ENCODE data around the gene GTF2A1.

The GTF2A1 gene

DNA sequence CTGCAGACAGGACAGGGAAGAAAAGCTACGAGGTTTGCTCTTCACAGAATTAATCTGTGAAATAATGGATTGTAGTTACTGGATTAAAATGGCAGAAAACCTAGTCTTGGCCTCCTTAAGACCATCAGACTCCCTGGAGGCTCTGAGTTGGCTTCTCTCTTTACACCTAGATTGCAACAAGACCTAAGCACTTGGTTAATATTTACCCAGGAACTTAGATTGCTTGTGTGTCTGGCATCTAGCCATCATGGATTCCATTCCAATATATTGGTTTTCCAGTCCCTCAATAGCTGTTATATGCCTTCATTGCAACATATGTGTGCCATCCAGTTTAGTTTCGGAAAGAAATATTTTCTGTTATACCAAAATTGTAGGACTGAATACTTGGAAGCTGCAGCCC lies 1.9 kb upstream of the GTF2A1 start:
- H3K9ac ChIP-seq (ENCODE audit: low read length), result no peak overlapping the region
- no peak overlapping the region for H3K4me2 ChIP-seq (ENCODE audit: low read depth, low read length)
- no peaks in the 10 kb centered on the region for H3K36me3 ChIP-seq (replicated peaks; ENCODE audit: insufficient read depth, low read length)
- no peak overlapping the region for H2AFZ ChIP-seq (ENCODE audit: low read length)
- H3K9me3 ChIP-seq (replicated peaks; ENCODE audit: insufficient read depth, low read length), result no peaks in the 10 kb centered on the region
- H3K27ac ChIP-seq (ENCODE audit: low read length), result no peak overlapping the region
- peaks cover 15% of the 10 kb centered on the region for H3F3A ChIP-seq (ENCODE audit: insufficient read depth, low read length)
- no peaks in the 10 kb centered on the region for H3K27me3 ChIP-seq (replicated peaks; ENCODE audit: insufficient read depth, low read length)
- H4K20me1 ChIP-seq (ENCODE audit: insufficient read depth, low read length), result no peaks in the 10 kb centered on the region
- DNase-seq, result no peak
- H3K9me2 ChIP-seq (replicated peaks; ENCODE audit: insufficient read depth, low read length), result no peaks in the 10 kb centered on the region
- H3K4me1 ChIP-seq (ENCODE audit: low read length), result 0 out of 2 replicates have a peak, but pooled peaks cover 5% of the 10 kb centered on the region
- no peak for TF ChIP-seq EZH2 (optimal IDR thresholded peaks at IDR 0.05; ENCODE audit: low read depth, low read length)
- TF ChIP-seq EZH2phosphoT487 (IDR thresholded peaks at IDR 0.05; ENCODE audit: low read length), result no peak
- TF ChIP-seq, protein P1, sequence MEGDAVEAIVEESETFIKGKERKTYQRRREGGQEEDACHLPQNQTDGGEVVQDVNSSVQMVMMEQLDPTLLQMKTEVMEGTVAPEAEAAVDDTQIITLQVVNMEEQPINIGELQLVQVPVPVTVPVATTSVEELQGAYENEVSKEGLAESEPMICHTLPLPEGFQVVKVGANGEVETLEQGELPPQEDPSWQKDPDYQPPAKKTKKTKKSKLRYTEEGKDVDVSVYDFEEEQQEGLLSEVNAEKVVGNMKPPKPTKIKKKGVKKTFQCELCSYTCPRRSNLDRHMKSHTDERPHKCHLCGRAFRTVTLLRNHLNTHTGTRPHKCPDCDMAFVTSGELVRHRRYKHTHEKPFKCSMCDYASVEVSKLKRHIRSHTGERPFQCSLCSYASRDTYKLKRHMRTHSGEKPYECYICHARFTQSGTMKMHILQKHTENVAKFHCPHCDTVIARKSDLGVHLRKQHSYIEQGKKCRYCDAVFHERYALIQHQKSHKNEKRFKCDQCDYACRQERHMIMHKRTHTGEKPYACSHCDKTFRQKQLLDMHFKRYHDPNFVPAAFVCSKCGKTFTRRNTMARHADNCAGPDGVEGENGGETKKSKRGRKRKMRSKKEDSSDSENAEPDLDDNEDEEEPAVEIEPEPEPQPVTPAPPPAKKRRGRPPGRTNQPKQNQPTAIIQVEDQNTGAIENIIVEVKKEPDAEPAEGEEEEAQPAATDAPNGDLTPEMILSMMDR (IDR thresholded peaks at IDR 0.05; ENCODE audit: low read length), result no peak
- peaks cover 13% of the 10 kb centered on the region for H3K79me2 ChIP-seq (ENCODE audit: low read length)
- no peak overlapping the region for H3K4me3 ChIP-seq (ENCODE audit: low read length)

DNA sequence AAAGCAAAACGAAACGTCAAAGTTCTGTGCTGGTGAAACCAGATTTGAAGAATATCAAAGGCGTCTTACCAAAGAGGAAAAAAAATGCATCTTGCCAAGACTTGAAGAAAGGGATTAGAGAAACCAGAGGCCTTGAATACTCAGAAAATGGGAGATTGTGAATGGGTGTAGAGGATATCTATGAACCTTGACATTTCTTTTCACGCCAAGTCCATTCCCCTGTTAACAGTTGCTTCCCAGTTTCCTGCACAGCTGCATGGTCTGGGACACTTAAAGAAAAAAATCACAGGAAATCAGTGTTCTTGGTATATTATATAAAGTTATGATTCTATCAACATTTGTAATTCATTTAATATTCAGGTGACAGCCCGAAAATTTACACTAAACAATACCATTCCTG lies 1.4 kb upstream of the GTF2A1 start:
- DNase-seq, result no peak
- Histone ChIP-seq H3K9me3 (replicated peaks; ENCODE audit: insufficient read depth, low read length) (no peaks in the 10 kb centered on the region), H3K4me1 (ENCODE audit: low read length) (0 out of 2 replicates have a peak, but pooled peaks cover 5% of the 10 kb centered on the region), H3K4me2 (ENCODE audit: low read depth, low read length) (peak overlapping the region; percentile 73; the same call in 1 of the 2 replicates), H3K9ac (ENCODE audit: low read length) (no peak overlapping the region), H3K36me3 (replicated peaks; ENCODE audit: insufficient read depth, low read length) (no peaks in the 10 kb centered on the region), H3K27ac (ENCODE audit: low read length) (no peak overlapping the region), H3K79me2 (ENCODE audit: low read length) (peaks cover 18% of the 10 kb centered on the region), H2AFZ (ENCODE audit: low read length) (no peak overlapping the region), H4K20me1 (ENCODE audit: insufficient read depth, low read length) (no peaks in the 10 kb centered on the region), H3K4me3 (ENCODE audit: low read length) (no peak overlapping the region), H3K27me3 (replicated peaks; ENCODE audit: insufficient read depth, low read length) (no peaks in the 10 kb centered on the region), H3F3A (ENCODE audit: insufficient read depth, low read length) (peaks cover 15% of the 10 kb centered on the region), H3K9me2 (replicated peaks; ENCODE audit: insufficient read depth, low read length) (no peaks in the 10 kb centered on the region)
- TF ChIP-seq, protein P1 (IDR thresholded peaks at IDR 0.05; ENCODE audit: low read length), result no peak
- TF ChIP-seq EZH2 (optimal IDR thresholded peaks at IDR 0.05; ENCODE audit: low read depth, low read length) (no peak), EZH2phosphoT487 (IDR thresholded peaks at IDR 0.05; ENCODE audit: low read length) (no peak)

DNA sequence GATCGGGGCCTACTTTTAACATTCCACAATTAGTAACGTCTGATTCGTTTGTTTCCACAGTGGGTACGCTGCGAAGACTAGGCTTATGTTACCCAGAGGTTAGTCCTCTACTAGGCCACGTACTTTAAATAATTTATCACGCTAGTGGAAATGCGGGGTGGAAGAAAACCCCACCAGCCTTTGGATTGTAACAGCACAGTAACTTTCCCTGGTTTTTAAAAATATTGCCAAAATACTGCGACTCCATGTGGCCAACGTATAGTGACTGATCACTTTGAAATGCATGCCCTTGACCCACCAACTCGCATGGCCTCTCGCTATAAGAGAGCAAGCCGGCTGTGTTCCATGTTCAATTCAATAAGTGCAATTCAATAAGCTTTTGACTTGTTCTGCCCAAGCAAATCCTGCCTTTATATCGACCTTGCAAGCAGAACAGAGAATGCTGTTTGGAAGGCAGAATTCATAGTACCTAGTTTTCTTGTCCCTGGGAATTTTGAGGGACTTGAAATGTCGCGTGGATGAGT lies 882 bp upstream of the GTF2A1 start:
- Histone ChIP-seq H2AFZ (ENCODE audit: low read length) (peak overlapping the region; percentile 70), H3K36me3 (replicated peaks; ENCODE audit: insufficient read depth, low read length) (no peaks in the 10 kb centered on the region), H3K4me1 (ENCODE audit: low read length) (0 out of 2 replicates have a peak, but pooled peaks cover 5% of the 10 kb centered on the region), H3K79me2 (ENCODE audit: low read length) (peaks cover 23% of the 10 kb centered on the region), H3F3A (ENCODE audit: insufficient read depth, low read length) (peaks cover 15% of the 10 kb centered on the region), H3K4me2 (ENCODE audit: low read depth, low read length) (peak overlapping the region; percentile 73), H4K20me1 (ENCODE audit: insufficient read depth, low read length) (no peaks in the 10 kb centered on the region), H3K9me3 (replicated peaks; ENCODE audit: insufficient read depth, low read length) (no peaks in the 10 kb centered on the region), H3K9ac (ENCODE audit: low read length) (peak overlapping the region; percentile 85), H3K27ac (ENCODE audit: low read length) (peak overlapping the region; percentile 100), H3K9me2 (replicated peaks; ENCODE audit: insufficient read depth, low read length) (no peaks in the 10 kb centered on the region), H3K4me3 (ENCODE audit: low read length) (peak overlapping the region; percentile 63), H3K27me3 (replicated peaks; ENCODE audit: insufficient read depth, low read length) (no peaks in the 10 kb centered on the region)
- TF ChIP-seq, protein P1 (IDR thresholded peaks at IDR 0.05; ENCODE audit: low read length), result no peak
- TF ChIP-seq EZH2 (optimal IDR thresholded peaks at IDR 0.05; ENCODE audit: low read depth, low read length) (no peak), EZH2phosphoT487 (IDR thresholded peaks at IDR 0.05; ENCODE audit: low read length) (no peak)
- no peak for DNase-seq

All from MM.1S (cell line).